GM21515 (cell line): ENCODE data around the gene HNRNPUL2.
"Not testable (repeated sequence)": the region's sequence is repeated elsewhere in the genome, so short reads cannot be mapped to it uniquely, and the experiment has no call there.

Experiments
- ATAC-seq: cut with Tn5 transposase; IDR thresholded peaks from one replicate; pipeline ENCODE4 v1.9.1; 2021; ENCODE audit not compliant: unreplicated experiment

The HNRNPUL2 gene

DNA sequence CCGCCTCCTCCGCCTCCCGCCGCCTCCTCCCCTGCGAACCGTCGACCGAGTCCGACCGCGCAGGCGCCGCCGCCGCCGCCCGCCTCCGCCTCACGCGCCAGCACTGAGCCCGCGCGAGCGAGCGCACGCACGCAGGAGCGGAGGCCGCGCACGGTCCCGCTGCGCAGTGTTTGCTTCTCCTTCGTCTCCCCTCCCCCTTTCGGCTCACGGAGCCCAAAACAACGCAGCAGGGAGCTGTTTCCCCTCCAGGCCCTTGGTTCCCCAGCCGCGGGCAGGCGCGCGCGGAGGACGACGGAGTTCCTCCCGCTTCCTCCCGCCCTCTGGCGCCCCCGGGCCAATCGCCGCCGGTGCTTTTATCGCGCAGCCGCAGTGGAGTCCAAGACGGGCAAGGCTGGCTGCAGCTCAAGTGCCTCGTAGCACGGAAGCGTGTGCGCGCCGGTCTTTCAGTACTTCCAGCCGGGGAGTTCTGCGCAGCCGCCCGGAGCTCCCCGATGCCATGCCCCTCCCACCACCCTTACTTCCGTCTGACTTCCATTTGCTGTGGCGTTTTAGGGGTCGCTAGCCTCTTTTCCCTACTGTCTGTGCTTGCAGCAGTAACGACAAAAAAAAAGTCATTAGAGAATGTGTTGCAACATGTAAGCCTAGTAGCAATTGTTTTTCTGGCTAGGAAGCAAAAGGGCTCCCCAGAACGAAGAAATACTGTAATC is at the start of gene HNRNPUL2:
Gene HNRNPUL2, minus strand, starts transcription at position 293 of the 707 bp plus-strand sequence. CDS start 301 bp downstream, outside the sequence.
- peak; percentile 70 for ATAC-seq

- no peak for ATAC-seq
Observed at GRCh38 chr11:62775646-62776045, 48.4 kb upstream of the HNRNPUL2 start.

DNA sequence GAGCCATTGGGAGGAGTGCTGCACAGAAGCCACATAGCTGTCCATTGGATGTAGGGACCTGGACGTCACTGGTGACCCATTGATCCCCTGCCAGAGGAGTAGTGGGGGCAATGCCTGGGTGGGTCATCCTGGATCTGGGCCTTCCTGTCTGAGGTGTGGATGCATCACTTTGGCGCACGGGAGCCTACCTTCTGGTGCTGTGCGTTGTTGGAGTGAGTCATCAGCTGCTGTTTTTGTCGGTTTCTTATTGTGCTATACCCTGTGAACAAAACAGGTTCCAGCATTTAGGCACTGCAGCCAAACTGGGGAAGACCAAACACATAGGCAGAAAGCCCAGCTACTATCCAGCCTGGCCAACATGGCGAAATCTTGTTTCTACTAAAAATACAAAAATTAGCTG is 47.1 kb upstream of the HNRNPUL2 start:
- ATAC-seq = no peak

DNA sequence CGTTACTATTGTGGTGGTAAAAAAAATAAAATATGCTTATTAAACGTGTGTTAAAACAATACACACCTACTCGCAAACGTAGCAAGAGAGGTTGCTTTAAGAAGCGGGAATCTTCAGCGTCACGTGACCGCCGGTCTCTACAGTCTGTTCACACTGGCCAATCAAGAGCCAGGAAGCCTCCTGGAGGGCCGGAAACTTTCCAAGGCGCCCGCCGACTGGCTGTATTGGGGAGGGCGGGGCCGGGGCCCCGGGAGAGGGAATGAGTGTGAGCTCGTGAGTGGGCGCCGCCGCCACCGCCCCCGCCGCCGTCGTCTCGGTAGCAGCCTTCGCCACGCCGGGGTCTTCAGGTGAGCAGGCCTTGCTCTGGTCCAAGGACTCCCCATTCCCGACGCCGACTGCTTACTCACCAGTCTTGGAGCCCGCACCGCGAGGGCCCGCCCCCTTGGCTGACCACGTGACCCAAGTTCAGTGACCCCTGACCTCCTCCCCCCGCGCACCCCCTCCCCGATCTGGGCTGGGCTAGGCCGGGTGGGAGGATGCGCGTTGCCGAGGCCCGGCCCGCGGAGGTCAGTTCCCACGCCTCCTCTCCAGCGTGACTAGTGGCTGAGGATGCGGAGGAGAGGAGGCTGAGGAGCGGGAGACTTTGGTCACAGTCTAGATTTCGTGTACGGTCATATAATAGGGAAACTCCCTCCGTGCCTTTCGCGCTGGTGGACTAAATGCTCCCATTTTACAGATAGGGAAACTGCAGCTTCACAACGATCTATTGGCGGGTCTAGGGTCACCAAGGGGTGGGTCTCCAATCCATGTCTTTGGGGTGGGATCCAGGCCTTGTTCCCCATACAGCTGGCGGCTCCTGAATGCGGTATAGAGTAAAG is 44.1 kb upstream of the HNRNPUL2 start, which contains the start of gene TAF6L:
Gene TAF6L, plus strand, starts transcription at position 253 of the 878 bp plus-strand sequence. CDS start 4,388 bp downstream, outside the sequence.
- peak; percentile 70 for ATAC-seq

- peak; percentile 2 for ATAC-seq
Observed at GRCh38 chr11:62770778-62771143, 43.5 kb upstream of the HNRNPUL2 start.

- not testable (repeated sequence) for ATAC-seq
Observed at GRCh38 chr11:62760867-62761227, 33.6 kb upstream of the HNRNPUL2 start.

DNA sequence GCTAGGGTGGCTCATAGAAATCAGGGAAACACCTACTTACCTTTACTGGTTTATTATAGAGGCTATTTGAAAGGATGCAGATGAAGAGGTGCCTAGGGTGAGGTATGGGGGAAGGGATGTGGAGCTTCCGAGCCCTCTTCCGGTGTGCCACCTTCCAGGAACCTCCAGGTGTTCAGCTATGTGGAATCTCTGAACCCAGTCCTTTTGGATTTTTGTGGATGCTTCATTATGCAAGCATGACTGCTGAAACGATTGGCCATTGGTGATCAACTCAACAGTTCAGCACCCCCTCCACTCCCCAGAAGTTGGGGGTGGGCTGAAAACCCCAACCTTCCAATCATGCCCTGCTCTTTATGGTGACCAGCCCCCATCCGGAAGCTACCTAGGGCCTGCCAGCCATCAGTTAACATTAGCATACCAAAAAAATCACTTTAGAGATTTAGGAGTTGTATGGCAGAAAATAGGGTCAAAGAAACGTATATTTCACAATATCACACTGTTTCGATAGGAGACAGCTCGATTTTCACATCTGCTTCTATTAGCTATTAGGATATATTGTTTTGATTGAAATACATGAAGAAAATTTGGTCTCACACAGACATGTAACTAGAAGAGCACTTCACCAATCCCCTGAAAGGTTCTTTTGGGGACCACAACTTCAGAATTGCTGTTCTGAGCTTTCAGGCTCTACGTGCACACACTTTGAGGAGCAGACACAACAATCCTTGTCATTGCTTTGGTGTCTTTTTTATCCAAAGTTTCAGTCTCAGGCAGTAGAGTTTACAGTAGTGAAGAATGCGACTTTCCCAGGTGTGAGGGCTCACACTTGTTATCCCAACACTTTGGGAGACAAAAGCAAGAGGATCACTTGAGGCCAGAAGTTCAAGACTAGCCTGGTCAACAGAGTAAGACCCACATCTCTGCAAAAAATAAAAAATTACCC is 30.9 kb upstream of the HNRNPUL2 start:
- no peak for ATAC-seq

- no peak for ATAC-seq
Observed at GRCh38 chr11:62755086-62755615, 27.9 kb upstream of the HNRNPUL2 start.

- ATAC-seq = peak; percentile 91
Observed at GRCh38 chr11:62753736-62754603, 26.7 kb upstream of the HNRNPUL2 start, which contains the start of gene ZBTB3. ZBTB3 (minus strand) TSS chr11:62754160; CDS start chr11:62753664, 496 bp downstream.

DNA sequence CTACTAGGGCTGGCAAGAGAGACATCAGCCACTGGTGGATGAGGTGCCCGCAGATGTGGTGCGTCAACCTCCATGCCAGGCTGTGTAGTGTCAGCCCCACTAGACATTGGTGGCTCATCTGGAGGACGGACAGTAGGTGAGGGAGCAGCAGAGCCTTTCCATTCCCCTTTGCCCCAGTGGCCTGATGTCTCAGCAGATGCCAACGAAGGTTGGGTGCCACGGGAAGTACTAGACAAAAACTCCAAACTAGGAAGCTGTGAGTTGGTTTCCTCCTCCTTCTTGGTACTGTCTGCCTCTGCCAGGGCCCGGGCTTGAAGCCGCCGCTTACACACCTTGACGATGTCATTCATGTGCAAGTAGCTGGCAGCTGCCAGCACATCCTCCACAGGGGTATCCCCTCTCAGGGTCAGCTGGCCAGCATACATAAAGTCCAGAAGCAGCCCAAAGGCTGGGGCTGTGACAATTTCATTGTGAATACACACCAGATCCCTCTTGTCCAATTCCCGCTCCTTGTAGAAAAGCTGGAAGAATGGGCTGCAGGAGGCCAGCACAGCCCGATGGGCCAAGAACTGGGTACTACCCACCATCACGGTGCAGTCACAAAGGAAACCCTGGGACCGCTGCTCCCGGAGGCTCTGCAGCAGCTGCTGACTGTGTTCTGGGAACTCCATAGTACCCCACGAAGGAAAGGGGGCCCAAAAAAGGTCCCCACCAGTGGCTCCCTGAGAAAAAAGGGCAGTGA is 25.9 kb upstream of the HNRNPUL2 start:
- peak; percentile 1 for ATAC-seq

DNA sequence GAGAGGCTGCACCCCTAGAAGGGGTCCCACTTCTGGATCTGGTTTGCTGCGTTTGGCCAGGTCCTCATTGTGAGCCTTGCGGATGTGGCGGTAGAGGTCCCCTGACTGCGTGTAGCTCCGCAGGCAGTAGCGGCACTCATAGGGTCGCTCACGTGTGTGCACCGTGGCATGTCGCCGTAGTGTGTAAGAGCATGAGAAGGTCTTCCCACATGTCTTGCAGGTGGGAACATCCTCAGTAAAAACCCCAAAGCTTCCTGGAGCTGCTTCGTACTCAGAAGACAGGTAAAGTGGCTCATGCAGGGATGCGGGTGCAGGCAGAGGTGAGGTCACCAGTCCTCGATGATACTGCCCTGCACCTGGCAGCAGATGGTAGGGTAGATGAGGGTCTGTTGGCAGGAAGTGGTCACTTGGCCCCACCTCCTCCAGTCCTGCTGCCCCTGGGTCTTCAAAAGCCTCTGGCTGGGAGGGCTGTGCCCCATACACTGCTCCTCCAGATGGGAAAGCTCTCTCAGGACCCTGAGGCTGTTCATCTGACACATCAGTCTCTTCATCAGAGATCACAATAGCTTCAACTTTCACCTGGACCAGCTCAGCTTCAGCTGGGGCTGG is 25.0 kb upstream of the HNRNPUL2 start:
- ATAC-seq = no peak

DNA sequence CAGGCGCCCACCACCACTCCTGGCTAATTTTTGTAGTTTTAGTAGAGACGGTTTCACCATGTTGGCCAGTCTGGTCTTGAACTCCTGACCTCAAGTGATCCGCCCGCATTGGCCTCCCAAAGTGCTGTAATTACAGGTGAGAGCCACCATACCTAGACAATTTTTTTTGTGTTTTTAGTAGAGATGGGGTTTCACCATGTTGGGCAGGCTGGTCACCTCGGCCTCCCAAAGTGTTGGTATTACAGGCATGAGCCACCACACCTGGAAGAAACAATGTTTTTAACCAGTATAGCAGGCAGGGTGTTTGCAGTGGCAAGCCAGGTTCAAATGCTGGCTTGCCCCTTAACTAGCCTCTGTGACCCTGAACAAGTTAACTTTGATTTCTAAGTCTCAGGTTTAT is 22.7 kb upstream of the HNRNPUL2 start:
- ATAC-seq = not testable (repeated sequence)

GRCh38 chr11:62747475-62748160 is 20.4 kb upstream of the HNRNPUL2 start:
- ATAC-seq = no peak

GRCh38 chr11:62737196-62737595 is 9.9 kb upstream of the HNRNPUL2 start:
- ATAC-seq = no peak

DNA sequence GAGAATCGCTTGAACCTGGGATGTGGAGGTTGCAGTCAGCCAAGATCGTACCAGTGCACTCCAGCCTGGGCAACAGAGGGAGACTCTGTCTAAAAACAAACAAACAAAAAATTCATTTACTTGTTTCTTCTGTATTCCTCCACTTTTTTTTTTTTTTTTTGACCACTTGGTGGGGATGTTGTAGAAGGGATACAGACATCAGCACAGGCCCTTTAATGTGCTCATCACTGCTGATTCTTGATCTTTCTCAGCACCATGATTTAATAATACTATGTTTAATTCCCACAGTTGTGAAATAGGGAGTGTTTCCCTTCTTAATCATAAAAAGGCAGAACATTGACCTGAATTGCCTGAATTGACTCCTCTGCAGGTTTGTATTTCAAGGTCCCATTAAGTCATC is 5.6 kb upstream of the HNRNPUL2 start:
- ATAC-seq = no peak

DNA sequence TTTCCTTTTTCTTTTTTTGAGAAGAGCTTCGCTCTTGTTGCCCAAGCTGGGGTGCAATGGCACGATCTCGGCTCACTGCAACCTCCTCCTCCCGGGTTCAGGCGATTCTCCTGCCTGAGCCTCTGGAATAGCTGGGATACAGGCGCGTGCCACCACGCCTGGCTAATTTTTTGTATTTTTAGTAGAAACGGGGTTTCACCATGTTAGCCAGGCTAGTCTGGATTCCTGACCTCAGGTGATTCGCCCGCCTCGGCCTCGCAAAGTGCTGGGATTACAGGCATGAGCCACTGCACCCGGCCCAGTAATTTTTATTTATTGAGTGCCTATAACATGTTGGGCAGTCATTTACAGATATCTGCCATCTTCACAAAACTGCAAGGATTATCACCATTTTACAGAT is 2.8 kb upstream of the HNRNPUL2 start:
- not testable (repeated sequence) for ATAC-seq

GRCh38 chr11:62728171-62728988 is 1.1 kb upstream of the HNRNPUL2 start, which contains the start of gene TTC9C:
TTC9C (plus strand) TSS chr11:62728486; CDS start chr11:62728849, 363 bp downstream.
- ATAC-seq = peak; percentile 15
